Common myeloid progenitor, CD34-positive (primary cell): ENCODE measurements around the gene TCHP.
A peak's percentile ranks its signal among the peaks of the same experiment; 100 is the strongest.

Source experiments
- CTCF ChIA-PET: fragments of 350-600 bp; sonication (Branson Sonifier 250); formaldehyde crosslinking; loops from one replicate; lab custom pipeline; 2021; ENCODE audit warnings: antibody characterized with exemption; lab: Charles Lee
- POLR2A ChIA-PET: fragments of 350-600 bp; sonication (Branson Sonifier 250); formaldehyde crosslinking; loops from one replicate; lab custom pipeline; 2021; ENCODE audit warnings: antibody characterized with exemption; lab: Charles Lee
- DNase-seq, 3 donors: peaks; one replicate each; pipeline versions ENCODE4 v3.0.0 to v3.0.0-alpha.2; 2013
- H3K27ac ChIP-seq, 2 experiments: 1 replicate in 1 of 2; 2 replicates in 1 of 2; pipeline ENCODE4 v1.7.0; 2013; ENCODE audit warnings: inconsistent platforms in 2 of 2, low read length in 2 of 2, mild to moderate bottlenecking in 2 of 2, low read depth in 1 of 2, moderate library complexity in 1 of 2; ENCODE audit not compliant: severe bottlenecking in 2 of 2, insufficient read depth in 1 of 2, poor library complexity in 1 of 2
- H3K27me3 ChIP-seq, 5 experiments: replicated peaks in 2 of 5; 1 replicate in 3 of 5; 2 replicates in 2 of 5; pipeline versions ENCODE4 v1.6.1 to v1.7.0; 2013; ENCODE audit warnings: low read length in 4 of 5, mild to moderate bottlenecking in 2 of 5, moderate library complexity in 2 of 5, inconsistent platforms in 1 of 5; ENCODE audit not compliant: insufficient read depth in 5 of 5, control insufficient read depth in 4 of 5
- H3K36me3 ChIP-seq, 4 experiments: 1 replicate in 2 of 4; 2 replicates in 2 of 4; pipeline versions ENCODE4 v1.6.1 to v1.7.0; 2013; ENCODE audit warnings: low read length in 3 of 4, control low read depth in 1 of 4, mild to moderate bottlenecking in 1 of 4; ENCODE audit not compliant: control insufficient read depth in 4 of 4, insufficient read depth in 4 of 4
- H3K4me1 ChIP-seq, 4 experiments: 1 replicate in 3 of 4; 2 replicates in 1 of 4; pipeline versions ENCODE4 v1.6.1 to v1.7.1; 2013; ENCODE audit warnings: low read length in 3 of 4, mild to moderate bottlenecking in 3 of 4, control low read depth in 1 of 4, inconsistent platforms in 1 of 4, moderate library complexity in 1 of 4; ENCODE audit not compliant: control insufficient read depth in 4 of 4, insufficient read depth in 4 of 4; ENCODE audit errors: control extremely low read depth in 1 of 4
- H3K4me3 ChIP-seq, 7 experiments: 1 replicate in 4 of 7; 2 replicates in 3 of 7; pipeline versions ENCODE4 v1.5.1 to v1.7.0; 2013; ENCODE audit warnings: mild to moderate bottlenecking in 7 of 7, low read length in 6 of 7, moderate library complexity in 6 of 7, inconsistent platforms in 2 of 7, low read depth in 2 of 7, control low read depth in 1 of 7; ENCODE audit not compliant: insufficient read depth in 4 of 7, control insufficient read depth in 1 of 7; ENCODE audit errors: extremely low read depth in 1 of 7
- H3K9me3 ChIP-seq, 5 experiments: 1 replicate in 4 of 5; 2 replicates in 1 of 5; pipeline versions ENCODE4 v1.6.1 to v1.7.1; 2013; ENCODE audit warnings: low read length in 4 of 5, mild to moderate bottlenecking in 2 of 5, inconsistent platforms in 1 of 5, low read depth in 1 of 5, moderate library complexity in 1 of 5; ENCODE audit not compliant: control insufficient read depth in 4 of 5, insufficient read depth in 2 of 5; ENCODE audit errors: control extremely low read depth in 1 of 5
- WGBS: methylation state at CpG from one replicate; pipeline ENCODE4 v1.1.5; 2013; ENCODE audit not compliant: insufficient coverage; 5-methylcytosine and 5-hydroxymethylcytosine counted together

The TCHP gene

GRCh38 chr12:109946913-109947312 is 46.8 kb downstream of the TCHP start:
- Histone ChIP-seq H3K4me3 (peak overlapping the region in 3 of 7 experiments; percentile 34 to 39 (median 35)), H3K4me1 (peaks cover 14 to 45% (median 31%) of the 10 kb centered on the region in 4 experiments), H3K9me3 (no peaks in the 10 kb centered on the region), H3K27me3 (no peaks in the 10 kb centered on the region), H3K36me3 (peaks cover 17 to 72% (median 40%) of the 10 kb centered on the region in 4 experiments), H3K27ac (peak overlapping the region in 1 of 2 experiments; percentile 36)
- DNase-seq, result no peak
- WGBS, result 98% methylated on average over 6 of the region's 9 CpGs
- ChIA-PET CTCF (interaction anchor here (0.9 to 1.1 kb wide), 3 partner anchors 14 to 31 kb away, joined by 3 read pairs; no protein-coding TSS in a partner anchor), POLR2A (interaction anchor here (0.5 kb wide), 1 partner anchor 42 kb away, joined by 3 read pairs; no protein-coding TSS in a partner anchor)

DNA sequence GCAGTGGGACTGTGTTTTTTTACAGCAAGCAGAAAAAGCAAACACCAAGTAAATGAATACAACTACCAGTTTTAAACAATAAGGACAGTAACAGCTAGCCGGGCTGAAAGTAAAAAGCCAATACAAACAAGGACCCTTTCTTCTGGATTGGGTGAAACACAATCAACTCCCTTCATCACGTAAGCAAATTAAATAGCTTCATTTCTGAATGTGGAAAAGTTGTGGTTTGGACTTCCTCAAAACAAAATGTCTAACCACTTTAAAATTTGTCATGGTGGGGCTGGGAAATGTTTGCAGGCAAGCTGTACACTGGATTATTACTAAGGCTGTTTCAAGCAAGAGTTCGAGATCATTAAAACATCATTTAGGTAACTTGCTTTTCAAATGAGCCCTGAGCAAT is 47.4 kb downstream of the TCHP start:
- Histone ChIP-seq H3K27ac (peak overlapping the region in 1 of 2 experiments; percentile 36), H3K36me3 (peaks cover 21 to 76% (median 44%) of the 10 kb centered on the region in 4 experiments), H3K9me3 (no peaks in the 10 kb centered on the region), H3K4me1 (peaks cover 14 to 45% (median 31%) of the 10 kb centered on the region in 4 experiments), H3K4me3 (peak overlapping the region in 3 of 7 experiments; percentile 6 to 35 (median 10)), H3K27me3 (no peaks in the 10 kb centered on the region)
- ChIA-PET CTCF (interaction anchor here (1.0 to 1.3 kb wide), 4 partner anchors 17 to 43 kb away, joined by 3 read pairs; no protein-coding TSS in a partner anchor), POLR2A (no interaction called here)
- peak; percentile 50 to 81 (median 75) for DNase-seq
- WGBS, result 11% methylated on average over 1 of the region's 3 CpGs

DNA sequence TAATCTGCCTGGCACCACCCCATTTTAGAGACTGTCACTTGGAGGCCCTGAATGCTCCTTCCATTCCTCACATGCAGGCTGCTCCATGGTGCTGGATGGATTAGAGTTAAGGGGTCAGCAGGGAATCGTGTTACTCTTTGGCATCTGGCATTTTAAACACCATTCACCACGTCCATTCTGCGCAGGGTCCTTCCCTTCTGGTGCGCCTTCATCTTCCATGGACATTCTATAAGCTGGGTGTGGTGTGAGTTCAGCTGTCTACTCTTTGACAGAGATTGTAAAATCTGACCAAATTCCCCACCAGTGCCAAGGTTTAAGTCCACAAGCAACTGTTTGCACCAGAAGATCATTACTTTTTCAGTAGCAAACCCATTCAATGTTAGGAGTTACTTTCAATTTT is 48.3 kb downstream of the TCHP start:
- peaks cover 14 to 45% (median 31%) of the 10 kb centered on the region in 4 experiments for H3K4me1 ChIP-seq
- ChIA-PET POLR2A (no interaction called here), CTCF (interaction anchor here (1.0 to 1.3 kb wide), 2 partner anchors 17 to 42 kb away, joined by 3 read pairs; no protein-coding TSS in a partner anchor)
- H3K4me3 ChIP-seq, result no peak overlapping the region
- H3K27ac ChIP-seq, result no peak overlapping the region
- no peak for DNase-seq
- H3K27me3 ChIP-seq, result no peaks in the 10 kb centered on the region
- H3K9me3 ChIP-seq, result no peaks in the 10 kb centered on the region
- 100% methylated on average over 2 of the region's 4 CpGs for WGBS
- H3K36me3 ChIP-seq, result peaks cover 23 to 80% (median 49%) of the 10 kb centered on the region in 4 experiments

- peaks cover 25 to 83% (median 52%) of the 10 kb centered on the region in 4 experiments for H3K36me3 ChIP-seq
- ChIA-PET POLR2A (no interaction called here), CTCF (no interaction called here)
- no peaks in the 10 kb centered on the region for H3K9me3 ChIP-seq
- no peak for DNase-seq
- peaks cover 14 to 45% (median 31%) of the 10 kb centered on the region in 4 experiments for H3K4me1 ChIP-seq
- peak overlapping the region in 1 of 2 experiments; percentile 21 for H3K27ac ChIP-seq
- WGBS, result 100% methylated on average over 1 of the region's 1 CpG
- H3K27me3 ChIP-seq, result no peaks in the 10 kb centered on the region
- H3K4me3 ChIP-seq, result no peak overlapping the region
Measured at GRCh38 chr12:109949089-109949488, 49.0 kb downstream of the TCHP start.

DNA sequence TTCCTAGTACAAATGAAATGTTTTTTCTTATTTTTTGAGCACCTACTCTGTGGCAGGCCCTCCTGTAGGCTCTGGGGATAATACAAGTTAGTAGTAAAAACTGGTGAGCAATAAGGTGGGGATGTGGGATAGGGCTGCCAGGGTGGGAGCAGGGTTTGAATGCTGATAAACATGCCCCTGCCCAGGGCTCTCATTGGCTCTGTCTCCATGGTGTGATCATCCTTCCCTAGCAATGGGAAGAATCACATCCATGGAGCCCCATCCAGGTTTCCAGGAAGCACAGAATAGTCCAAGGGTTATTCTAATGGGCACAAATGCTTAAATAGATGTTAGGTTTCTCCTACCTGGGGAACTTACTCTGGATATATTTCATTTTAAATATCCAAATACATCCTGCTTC is 50.6 kb downstream of the TCHP start:
- POLR2A ChIA-PET, result no interaction called here
- no peak overlapping the region for H3K4me3 ChIP-seq
- no peaks in the 10 kb centered on the region for H3K9me3 ChIP-seq
- peaks cover 14 to 32% (median 24%) of the 10 kb centered on the region in 4 experiments for H3K4me1 ChIP-seq
- CTCF ChIA-PET, result interaction anchor here (1.0 to 1.3 kb wide), 2 partner anchors 8 to 29 kb away, joined by 3 read pairs; no protein-coding TSS in a partner anchor
- DNase-seq, result no peak
- peaks cover 23 to 78% (median 55%) of the 10 kb centered on the region in 4 experiments for H3K36me3 ChIP-seq
- H3K27me3 ChIP-seq, result no peaks in the 10 kb centered on the region
- peak overlapping the region in 1 of 2 experiments; percentile 15 for H3K27ac ChIP-seq

GRCh38 chr12:109951136-109951535 is 51.1 kb downstream of the TCHP start:
- DNase-seq, result no peak
- Histone ChIP-seq H3K4me1 (peaks cover 11 to 26% (median 23%) of the 10 kb centered on the region in 4 experiments), H3K27me3 (no peaks in the 10 kb centered on the region), H3K36me3 (peaks cover 24 to 80% (median 59%) of the 10 kb centered on the region in 4 experiments), H3K4me3 (no peak overlapping the region), H3K27ac (peak overlapping the region in 1 of 2 experiments; percentile 15), H3K9me3 (no peaks in the 10 kb centered on the region)
- CTCF ChIA-PET, result no interaction called here
- POLR2A ChIA-PET, result no interaction called here
- WGBS, result 96% methylated on average over 4 of the region's 5 CpGs

GRCh38 chr12:109951751-109952150 is 51.7 kb downstream of the TCHP start:
- no peak overlapping the region for H3K4me3 ChIP-seq
- no peak for DNase-seq
- H3K9me3 ChIP-seq, result no peaks in the 10 kb centered on the region
- ChIA-PET CTCF (no interaction called here), POLR2A (no interaction called here)
- no peaks in the 10 kb centered on the region for H3K27me3 ChIP-seq
- 93% methylated on average over 7 of the region's 7 CpGs for WGBS
- no peak overlapping the region for H3K27ac ChIP-seq
- peaks cover 28 to 79% (median 62%) of the 10 kb centered on the region in 4 experiments for H3K36me3 ChIP-seq
- H3K4me1 ChIP-seq, result peaks cover 8 to 20% (median 17%) of the 10 kb centered on the region in 4 experiments
